NCI-H187 (cell line): ENCODE data around the gene ASPG.

Experiments
- DNase-seq, 2 experiments: peaks; one replicate each; lab custom pipeline; 2025; lab: John Stamatoyannopoulos, UW

The ASPG gene

GRCh38 chr14:104105071-104105821 is 19.7 kb downstream of the ASPG start:
- DNase-seq: no peak

GRCh38 chr14:104105822-104106470 is 20.4 kb downstream of the ASPG start:
- DNase-seq: no peak

GRCh38 chr14:104106471-104106991 is 21.0 kb downstream of the ASPG start:
- no peak for DNase-seq

GRCh38 chr14:104107101-104107581 is 21.6 kb downstream of the ASPG start:
- no peak for DNase-seq

- DNase-seq: no peak
These were observed 22.4 kb downstream of the ASPG start for GRCh38 chr14:104107611-104108569.

GRCh38 chr14:104108570-104109541 is 23.4 kb downstream of the ASPG start:
- no peak for DNase-seq

- no peak for DNase-seq
These were observed 24.3 kb downstream of the ASPG start for GRCh38 chr14:104109731-104110361.

- DNase-seq: no peak
These were observed 25.1 kb downstream of the ASPG start for GRCh38 chr14:104110491-104111209.

GRCh38 chr14:104111301-104112112 is 26.0 kb downstream of the ASPG start:
- DNase-seq: no peak

- DNase-seq: no peak
These were observed 26.6 kb downstream of the ASPG start for GRCh38 chr14:104112113-104112505.

- no peak for DNase-seq
These were observed 27.4 kb downstream of the ASPG start for GRCh38 chr14:104112609-104113571.

- no peak for DNase-seq
These were observed 28.3 kb downstream of the ASPG start for GRCh38 chr14:104113631-104114420.

GRCh38 chr14:104114421-104115130 is 29.1 kb downstream of the ASPG start:
- DNase-seq: no peak

GRCh38 chr14:104115131-104115600 is 29.7 kb downstream of the ASPG start:
- DNase-seq: no peak

GRCh38 chr14:104115691-104116287 is 30.3 kb downstream of the ASPG start:
- no peak for DNase-seq
